CMK (cell line): ENCODE data around the gene LMX1B.

Experiments used
- DNase-seq: peaks from one replicate; pipeline ENCODE4 v3.0.0-alpha.2; 2010; ENCODE audit warnings: low read depth

The LMX1B gene

DNA sequence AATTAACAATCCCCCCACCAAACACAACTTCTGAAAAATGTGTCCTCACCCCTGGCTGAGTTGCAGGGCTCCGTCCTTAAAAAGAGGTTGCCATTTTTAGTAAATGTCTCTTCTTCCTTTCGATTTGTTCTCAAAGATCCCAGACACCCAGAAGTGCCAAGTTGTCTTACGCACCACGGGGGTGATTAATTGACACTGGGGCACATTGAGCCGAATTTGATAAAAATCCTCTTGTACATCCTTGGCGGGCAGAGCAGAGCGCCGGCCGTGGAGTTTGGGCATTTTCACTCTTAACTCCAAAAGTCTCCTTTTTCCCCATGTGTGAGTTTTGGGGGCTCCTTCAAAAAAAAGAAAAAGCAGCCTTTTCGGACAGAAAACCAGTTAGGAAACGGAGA lies 4.5 kb downstream of the LMX1B start:
- no peak for DNase-seq

DNA sequence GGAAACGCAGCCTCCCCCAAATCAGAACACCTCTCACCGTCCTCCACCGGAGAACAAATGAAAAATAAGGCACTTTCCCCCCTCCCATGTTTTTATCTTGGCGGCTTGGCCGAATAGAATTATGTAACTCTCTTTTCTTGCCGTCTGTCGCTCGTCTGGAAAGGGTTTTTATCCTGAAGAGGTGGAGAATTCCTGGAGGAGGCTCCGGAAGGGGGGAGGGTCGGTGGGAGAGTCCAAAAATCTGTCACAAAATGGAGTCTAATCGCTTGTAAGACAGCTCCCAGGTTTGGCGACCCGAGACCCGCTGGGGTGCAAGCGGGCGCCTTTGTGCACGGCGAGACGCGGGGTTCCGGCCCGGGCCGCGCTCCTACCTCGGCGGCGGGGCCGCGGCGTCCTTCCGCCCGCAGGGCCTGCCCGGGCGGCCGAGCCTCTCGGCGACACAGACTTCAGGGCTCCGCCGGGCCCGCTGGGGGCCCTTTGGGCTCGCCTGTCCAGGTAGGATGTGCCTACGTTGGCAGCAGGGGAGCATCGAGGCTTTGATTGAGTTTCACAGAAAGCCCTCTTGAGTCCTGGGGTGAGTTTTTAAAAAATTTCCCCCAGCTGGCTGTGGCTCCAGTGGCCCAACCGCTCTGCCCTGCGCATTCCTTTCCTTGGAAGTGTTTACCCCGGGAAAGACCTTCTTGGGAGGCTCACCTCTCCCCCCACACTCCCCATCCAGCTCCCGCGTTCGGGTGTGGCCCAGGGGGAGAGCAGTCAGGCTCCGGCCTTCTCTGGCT lies 5.0 kb downstream of the LMX1B start:
- DNase-seq, result no peak

DNA sequence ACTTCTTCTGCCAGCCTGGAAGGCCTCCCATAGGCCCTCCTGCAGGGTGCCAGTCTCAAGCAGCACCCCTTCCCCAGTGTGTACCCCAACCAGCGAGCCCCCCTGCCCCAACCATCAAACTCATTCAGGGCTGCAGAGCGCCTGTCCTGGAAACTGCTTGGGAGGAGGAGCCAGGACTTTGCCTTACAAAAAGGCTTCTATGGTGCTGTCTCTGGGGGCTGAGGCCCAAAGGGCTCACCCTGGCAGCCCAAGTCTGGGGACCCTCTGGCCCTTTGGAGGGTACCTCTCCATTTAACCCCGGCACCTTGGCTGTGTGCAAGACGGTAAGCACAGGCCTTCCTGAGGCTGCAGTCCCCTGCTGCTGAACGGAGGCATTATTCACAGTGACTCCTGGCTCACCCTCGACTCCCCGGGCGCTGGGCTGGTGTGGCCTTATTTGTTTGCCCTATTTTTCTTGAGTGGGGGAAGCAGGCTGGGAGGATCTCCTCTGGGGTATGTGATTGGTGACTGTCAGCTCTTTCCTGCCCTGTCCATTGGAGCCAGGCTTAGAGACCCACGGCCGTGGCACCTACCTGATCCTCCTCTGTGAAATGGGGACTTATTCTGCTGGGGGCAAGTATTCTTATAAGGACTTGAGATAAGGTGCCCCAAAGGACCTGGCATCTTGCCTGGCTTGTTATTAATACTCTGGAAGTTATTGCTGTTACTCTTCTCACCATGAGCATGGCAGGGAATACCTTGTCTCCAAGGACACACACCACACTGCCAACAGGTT lies 5.8 kb downstream of the LMX1B start:
- no peak for DNase-seq

DNA sequence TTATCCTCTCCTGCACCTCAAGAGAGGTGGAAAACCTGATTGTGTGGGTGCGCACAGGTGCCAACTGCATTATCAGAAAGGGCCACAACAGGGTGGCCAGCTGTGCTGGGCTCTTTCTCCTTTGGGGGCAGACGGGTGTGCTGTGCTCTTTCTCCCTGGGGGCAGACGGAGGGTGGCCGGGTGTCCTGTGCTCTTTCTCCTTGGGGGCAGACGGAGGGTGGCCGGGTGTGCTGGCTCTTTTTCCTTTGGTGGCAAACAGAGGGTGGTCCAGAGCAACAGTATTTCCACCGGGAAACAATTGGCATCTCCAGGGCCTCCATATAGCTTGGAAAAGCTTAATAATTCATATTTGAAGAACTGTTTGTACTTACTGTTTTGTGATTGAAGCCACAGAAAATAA lies 6.8 kb downstream of the LMX1B start:
- DNase-seq, result no peak

DNA sequence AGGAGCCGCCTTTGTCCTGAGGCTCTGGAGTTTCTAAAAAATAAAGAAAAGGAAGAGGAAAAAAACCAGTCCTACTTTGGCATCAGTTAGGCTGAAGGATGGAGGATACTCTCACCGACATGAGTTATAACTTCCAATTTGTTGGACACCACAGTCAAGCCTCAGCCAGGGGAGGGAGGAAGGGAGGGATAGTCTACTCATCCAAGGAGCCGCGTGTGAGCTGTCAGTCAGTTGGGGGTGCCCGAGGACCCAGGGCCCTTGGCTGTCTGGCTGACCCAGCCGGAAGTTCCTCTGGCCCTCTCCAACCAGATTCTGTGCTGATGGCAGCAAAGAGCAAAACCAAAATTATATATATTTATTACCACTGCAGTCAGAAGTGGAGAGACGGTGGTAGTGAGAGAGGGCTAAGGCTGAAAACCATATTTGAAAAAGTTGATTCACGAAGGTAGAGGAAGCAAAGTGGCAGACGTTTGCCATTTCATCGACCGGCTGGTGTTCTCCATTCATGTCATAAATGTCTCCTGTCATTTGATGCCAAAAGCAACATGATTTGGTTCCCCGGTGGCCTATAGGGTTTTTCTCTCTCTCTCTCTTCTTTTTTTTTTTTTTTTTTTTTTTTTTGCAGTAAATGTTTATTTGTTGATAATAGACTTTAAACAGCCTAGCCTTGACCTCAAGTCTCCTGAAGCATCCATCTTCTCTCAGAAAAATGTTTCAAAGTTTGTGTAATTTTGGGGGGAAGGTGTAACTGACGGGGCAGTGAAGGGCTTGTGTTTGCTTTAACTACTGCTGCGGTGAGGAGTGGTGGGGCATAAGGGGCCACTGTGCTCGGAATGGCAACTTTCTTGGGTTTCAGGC lies 7.6 kb downstream of the LMX1B start:
- no peak for DNase-seq

DNA sequence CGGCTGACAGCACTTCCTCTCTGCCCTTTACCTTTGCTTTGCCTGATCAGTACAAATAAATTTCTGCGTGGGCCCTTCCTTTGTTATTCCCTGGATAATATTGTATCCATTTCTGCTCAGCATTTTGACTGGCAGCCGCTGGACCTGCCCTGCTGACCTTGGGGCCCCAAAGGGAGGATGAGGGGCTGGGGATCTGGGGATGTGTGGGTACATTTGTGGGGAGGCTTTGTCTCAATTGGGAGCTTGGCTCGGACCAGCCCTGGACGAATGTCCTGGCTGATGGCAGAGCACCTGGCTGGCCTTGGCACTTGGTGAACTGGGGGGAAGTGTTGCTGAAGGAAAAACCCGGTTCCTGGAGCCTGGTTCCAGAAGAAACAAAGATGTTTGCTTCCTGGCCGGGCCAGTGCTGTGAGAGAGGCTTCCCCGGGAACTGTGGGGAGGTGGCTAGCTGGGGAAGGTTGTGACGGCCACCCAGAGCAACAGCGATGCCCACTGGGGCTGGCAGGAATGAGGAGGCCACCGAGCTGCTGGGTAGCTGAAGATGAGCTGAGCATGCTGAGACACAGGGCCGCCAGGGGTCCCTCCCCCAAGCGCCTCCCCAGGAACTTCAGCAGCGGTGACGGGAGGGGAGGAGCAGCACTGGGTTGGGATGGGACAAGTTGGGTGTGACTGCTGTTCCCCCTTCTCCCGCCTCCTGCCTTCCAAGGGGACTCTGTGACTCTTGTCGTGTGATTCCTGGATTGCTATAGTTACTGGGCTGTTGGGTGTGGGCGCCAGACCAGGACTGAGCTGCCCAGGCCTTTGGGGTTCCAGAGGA lies 8.4 kb downstream of the LMX1B start:
- no peak for DNase-seq

DNA sequence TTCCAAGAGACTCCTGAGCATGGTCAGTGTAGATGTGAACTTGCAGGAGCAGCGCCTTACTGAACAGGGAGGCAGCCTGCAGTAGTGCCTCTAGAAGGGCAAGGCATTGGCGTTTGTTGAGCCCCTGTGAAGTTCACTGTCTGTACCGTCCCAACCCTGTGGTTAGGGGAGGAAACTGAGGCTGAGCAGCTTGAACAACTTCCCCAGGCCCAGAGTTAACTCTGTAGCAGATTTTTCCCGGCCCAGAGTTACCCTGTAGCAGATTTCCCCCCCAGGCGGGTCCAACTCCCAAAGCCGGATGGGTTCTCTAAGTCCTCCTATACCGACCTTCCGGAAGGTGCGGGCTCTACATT lies 9.6 kb downstream of the LMX1B start:
- no peak for DNase-seq

DNA sequence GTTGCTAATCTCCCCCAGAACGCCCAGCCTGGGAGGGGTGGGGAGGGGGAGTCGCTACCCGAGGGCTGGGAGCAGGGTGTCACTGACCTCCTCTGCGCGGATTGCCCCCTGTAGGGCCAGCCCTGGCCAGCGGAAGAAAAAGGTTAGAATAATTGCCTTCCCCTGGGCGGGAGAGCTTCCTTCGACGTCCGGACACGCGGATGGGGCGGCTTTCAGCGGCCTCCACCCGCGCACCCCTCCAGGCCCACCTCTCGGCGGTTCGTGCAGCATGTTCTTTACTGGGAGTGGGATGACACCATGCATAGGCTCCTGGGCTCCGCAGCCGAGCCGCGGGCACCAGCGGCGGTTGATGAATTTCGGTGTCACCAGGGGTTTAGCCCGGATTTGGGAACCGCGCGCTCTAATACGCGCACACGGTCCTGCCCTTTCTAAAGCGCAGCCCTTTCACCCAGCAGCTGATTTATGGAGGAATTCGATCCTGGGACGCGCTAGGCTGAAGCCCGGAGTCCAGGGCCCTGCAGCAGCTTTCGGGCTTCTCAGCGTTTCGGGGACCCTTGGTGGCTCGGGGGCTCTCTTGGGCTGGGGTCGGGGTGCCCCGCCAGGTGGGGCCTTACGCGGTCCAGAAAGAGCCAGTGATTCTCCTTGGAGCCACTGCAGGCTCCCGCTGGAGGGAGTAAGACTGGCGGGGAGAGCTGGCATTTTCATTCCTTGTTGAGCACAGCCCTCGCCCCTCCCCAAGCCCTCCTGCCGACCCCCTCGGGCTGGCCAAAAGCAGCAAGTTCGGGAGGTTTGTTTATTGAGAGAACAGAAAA lies 10.1 kb downstream of the LMX1B start:
- no peak for DNase-seq

DNA sequence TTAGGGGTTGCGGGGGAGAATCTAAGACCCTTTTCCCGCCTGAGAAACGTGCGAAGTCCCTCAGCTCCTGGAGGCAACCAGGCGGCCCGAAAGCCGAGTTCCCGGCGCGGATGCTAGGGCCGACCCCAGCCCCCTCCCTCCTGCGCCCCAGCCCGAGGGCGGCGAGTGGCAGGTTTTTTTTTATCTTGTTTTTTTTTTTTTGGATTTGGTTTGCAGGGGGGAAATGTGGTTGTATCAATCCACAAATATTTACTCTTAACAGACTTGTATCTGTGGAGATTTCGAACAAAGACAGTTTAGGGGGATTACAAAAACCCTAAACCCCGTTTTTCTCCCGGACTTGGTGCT lies 10.7 kb downstream of the LMX1B start:
- no peak for DNase-seq

DNA sequence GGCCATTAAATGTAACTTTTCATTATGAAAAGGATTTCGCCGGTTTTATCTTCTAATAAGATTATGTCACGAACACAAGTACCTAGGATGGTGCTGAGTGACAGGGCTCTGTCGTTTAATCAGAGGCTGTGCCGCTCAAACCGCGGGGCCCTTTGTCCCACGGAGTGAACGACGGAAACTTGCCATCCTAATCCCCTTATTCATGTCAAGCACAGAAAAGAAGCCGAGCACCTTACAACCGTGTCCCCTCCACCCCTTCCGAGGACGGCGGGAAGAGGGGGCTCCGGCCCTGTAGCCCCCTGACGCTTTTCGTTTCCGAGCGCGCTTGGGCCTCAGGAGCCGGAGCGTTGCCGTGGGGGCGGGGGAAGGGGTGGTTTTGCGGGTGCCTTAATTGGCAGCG lies 11.2 kb downstream of the LMX1B start:
- no peak for DNase-seq

DNA sequence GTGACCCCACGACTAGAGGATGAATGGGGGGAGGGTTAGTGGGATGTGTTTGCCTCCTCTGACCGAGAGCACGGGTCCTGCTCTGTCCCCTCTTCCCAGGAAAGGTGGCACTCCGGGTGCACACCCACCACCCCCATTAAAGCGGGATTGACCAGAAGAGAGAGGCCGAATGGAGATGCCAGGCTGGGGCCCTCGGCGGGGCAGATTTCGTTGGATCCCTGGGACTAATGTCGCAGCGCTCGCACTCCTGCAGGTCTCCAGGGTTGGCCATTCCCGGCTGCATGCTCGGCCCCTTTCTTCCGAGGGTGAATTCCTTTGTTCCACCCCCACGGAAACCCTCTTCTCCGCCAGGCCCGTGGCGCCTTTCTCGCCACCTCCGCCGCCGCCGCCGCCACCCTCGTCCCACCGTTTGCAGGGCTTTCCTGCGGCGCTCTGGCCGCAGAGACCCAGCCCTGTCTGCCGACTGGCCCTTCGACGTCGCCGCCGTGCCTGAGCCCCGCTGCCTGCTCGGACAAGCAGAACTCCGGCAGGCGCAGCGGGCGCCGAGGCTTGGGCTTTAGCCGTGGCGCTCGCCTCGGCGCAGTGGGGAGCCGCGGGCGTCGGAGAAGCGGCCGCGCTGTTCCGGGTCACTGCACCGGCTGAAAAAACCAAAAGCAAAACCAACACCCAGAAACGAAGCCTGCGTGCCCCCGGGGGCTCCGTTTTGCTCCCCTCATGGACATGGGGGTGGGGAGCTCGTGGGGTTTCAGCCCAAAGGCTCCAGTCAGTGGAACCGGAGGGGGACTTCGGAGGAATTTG lies 11.8 kb downstream of the LMX1B start:
- DNase-seq, result no peak

DNA sequence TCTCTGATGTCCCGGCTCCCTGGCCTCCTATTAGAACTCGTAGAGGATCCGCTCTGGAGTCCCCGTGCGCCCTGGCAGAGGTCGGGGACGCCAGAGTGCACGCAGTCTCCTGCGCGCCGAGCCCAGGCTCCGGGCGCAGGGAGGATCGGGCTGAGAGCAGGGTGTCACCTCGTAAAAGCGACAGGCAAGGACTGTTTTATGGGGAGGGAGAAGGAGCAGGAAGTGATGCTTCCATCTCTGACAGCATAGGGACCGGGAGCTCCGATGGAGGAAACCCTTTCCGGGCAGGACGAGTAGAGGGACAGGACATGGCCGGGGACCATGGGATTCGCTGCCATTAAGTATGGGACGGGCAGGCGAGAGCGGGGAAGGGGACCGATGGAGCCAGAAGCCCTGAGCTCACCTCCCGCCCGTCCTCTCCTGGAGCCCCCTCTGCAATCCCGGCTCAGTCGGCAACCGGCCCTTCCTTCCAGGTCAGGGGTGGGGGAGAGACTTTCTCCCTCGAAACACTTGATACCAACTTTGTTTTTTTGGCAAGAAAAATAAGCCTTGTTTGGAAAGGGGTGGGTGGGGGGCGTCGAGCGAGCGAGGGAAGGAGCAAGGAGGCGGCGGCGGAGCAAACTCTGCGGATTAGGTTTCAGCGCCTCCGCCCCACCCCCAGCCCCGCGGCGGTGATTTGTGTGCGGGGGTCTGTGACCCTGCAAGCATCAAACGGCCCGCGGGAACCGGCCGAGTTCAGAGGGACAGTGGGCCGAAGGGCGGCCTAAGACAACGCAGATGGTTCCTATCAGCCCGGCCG lies 12.6 kb downstream of the LMX1B start:
- no peak for DNase-seq

DNA sequence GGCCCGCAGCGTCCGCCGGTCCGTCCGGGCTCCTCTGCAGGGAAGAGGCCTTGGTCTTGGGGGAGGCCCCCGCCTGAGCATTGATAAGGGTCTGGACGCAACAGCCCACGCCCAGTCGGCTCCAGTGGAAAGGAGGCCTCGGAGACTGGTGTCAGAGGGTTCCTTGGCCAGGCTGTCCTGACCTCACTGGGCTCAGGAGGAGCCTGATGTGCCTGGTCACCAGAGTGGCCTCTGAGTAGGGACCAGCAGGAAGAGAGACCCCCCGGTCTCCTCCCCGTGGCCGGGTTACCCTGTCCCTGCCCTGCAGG lies 13.2 kb downstream of the LMX1B start:
- DNase-seq, result no peak

DNA sequence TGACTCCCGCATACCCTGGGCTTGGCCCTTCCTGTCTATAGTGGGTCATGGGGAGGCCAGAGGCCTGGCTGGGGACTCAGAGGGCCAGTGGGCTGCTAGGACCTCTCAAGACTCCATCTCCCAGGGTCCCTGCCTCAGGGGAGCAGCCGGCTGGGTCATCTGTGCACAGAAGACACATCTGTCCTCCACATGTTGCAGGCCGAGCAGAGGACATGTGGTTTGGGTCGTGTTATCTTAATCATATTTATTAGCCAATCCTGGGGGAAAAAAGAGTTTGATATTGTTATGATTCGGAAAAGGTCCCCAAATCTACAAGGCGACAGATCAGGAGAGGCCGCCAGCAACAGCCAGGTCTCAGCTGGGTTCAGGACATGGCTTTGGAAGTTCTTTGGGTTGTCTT lies 14.4 kb downstream of the LMX1B start:
- no peak for DNase-seq

DNA sequence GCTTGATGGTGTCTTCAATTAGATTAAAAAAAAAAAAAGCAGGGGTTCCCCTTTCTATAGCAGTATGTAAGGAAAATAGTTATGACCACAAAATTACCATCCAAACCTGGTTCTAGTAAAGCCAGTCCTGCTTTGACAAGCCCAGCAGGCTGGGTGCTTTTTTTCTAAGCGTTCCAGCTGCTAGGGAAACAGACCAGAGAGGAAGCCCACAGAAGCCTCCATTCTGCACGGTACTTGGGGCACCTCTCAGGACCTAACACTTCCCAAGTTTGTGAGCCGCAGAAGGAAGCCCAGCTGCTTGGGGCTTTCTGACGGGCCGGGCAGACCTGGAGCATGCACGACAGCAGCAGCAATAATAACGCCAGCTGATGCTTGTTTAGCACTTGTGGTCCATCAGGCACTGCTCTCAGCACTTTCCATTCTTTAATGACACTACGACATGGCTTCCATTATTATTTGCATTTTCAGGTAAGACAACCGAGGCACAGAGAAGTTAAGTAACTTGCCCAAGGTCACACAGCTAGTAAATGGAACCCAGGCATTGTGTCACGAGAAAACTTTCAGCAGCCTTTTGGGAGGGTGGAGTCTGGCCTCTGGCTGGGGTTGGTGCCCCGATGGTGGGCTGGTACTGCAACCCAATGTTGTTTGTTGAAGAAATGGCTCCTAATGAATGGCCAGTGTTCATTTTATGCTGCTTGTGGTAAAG lies 15.4 kb downstream of the LMX1B start:
- no peak for DNase-seq

DNA sequence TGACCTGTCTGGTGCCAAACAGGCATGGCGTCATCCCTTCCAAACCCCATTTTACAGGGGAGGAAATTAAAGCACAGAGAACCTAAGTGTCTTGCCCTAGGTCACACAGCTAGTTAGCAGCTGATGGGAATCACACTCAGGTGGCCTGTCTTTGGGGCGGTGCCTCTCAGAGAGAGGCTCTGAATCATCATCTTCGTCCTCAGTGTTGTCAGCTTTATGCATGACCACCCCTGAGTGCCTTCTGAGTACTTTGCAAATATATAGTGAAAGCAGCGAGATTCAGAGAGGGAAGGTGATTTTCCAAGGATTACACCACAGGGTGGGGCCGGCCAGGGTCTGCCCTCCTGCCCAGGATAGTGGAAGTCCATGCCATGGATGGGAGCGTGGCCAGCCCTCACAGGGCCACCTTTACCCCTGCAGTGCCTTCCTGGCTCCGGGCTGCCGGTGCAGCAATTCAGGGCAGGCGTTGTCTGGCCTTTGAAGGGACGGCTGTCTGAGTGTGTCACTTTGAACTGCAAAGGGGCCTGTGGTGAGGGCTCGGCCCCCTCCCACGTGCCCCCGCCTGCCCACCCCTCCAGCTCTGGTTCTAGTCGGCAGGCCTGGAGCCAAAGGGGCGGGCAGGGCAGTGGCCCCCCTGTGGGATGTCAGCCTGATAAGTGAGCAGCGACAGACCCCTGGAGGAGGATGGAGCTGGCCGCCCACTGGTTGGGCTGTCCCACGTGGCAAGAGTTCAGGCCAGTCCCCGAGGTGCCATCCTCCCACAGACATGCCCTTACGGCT lies 16.9 kb downstream of the LMX1B start:
- DNase-seq, result no peak

DNA sequence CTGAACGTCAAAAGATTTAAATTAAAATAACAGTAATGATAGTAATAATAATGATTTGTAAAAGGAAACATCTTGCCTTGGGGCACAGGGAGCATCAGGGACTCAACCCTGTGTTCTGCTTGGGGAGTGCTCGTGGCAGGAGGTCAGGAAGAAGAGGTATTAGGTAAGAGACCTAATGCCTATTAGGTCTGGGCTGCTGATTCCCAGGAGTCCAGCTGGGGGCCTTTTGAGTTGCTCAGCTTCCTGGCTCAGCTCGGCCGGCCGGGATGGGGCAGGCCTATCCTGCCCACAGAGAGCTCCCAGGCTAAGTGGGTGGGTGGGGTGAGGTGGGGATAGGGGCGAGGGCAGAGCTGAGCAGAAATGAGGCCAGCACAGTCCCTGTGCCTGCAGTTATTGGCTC lies 17.5 kb downstream of the LMX1B start:
- DNase-seq, result no peak

DNA sequence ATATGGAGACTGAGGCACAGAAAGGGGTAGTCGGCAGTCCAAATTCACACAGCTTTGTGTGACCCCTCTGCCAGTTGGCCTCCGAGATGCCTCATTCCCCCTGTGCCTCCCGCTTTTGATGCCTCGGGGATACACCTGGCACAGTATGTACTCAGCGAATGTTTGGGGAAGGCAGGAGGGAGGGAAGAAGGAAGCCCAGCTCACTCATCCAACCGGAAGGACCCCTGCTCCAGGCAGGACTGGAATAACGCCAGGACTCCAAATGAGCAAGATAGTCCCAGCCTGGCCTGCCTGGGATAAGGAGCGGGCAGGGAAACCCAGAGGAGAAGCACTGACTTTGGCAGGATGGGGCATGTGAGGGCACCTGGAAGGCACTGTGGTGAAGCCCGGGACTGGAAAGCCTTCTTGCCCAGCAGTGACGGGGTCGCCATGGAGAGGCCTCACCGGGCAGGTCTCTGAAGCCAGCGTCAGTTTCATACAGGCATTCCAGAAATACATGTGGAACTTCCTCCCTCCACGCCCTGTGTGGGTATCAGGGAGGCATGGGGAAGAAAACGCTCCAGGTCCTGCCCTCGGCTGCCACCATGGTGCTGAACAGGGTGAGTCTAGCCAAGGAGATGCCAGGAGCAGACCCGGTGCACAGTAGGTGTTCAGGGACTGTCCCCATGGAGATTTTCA lies 20.3 kb downstream of the LMX1B start:
- no peak for DNase-seq
